HepG2 (cell line): ENCODE data around the gene FOCAD. TPM values are rescaled to one million over a fixed set of nuclear protein-coding genes. Genes with fewer than 3 reads are reported as not detected.

Experiments
- ATAC-seq: fragments of 200-7000 bp; cut with Tn5 transposase; 3 replicates; pipeline ENCODE4 v1.9.1; 2020; ENCODE audit warnings: mild to moderate bottlenecking, moderate library complexity
- BruUV-seq: library from RNA; stranded (reverse); fragments of 400-500 nt; replicated peaks from 2 replicates; lab custom pipeline; 2021; lab: Mats Ljungman, UMichigan
- CTCF ChIA-PET: fragments of 300-600 bp; formaldehyde crosslinking; extraction: SDS; loops from one replicate; lab custom pipeline; 2021; ENCODE audit warnings: low total read pairs, inconsistent platforms, low intra/inter-chr PET ratio; lab: Yijun Ruan, JAX
- POLR2A ChIA-PET: fragments of 350-600 bp; sonication (Branson Sonifier 250); formaldehyde crosslinking; loops from one replicate; lab custom pipeline; 2020; ENCODE audit warnings: antibody characterized with exemption, inconsistent platforms; lab: Yijun Ruan, JAX
- DNase-seq: peaks from one replicate; pipeline ENCODE4 v3.0.0-alpha.2; 2015; ENCODE audit warnings: low spot score
- FAIRE-seq: peaks from 3 replicates; lab custom pipeline; 2011; peaks lifted over from hg19 to GRCh38; lab: Jason Lieb, UNC
- H2AFZ ChIP-seq: one replicate; pipeline ENCODE4 v1.6.1; 2011; ENCODE audit warnings: low read length, inconsistent platforms
- H3K27ac ChIP-seq: fragments of 300-600 bp; 3 replicates; pipeline ENCODE4 v1.8.0; 2011; ENCODE audit warnings: mixed run types, mild to moderate bottlenecking, mixed read lengths, low read length, inconsistent platforms; ENCODE audit not compliant: insufficient read depth; ENCODE audit errors: extremely low read length
- H3K27me3 ChIP-seq, 2 experiments: fragments of 200-600 bp in 1 of 2; 2 replicates in 1 of 2; 3 replicates in 1 of 2; pipeline versions ENCODE4 v1.6.0 to v1.8.0; 2011; ENCODE audit warnings: low read length in 2 of 2, mild to moderate bottlenecking in 2 of 2, moderate library complexity in 2 of 2, inconsistent platforms in 1 of 2; ENCODE audit not compliant: insufficient read depth in 2 of 2, control insufficient read depth in 1 of 2
- H3K36me3 ChIP-seq, 2 experiments: fragments of 200-600 bp in 1 of 2; replicated peaks in 1 of 2; 2 replicates in 1 of 2; 3 replicates in 1 of 2; pipeline versions ENCODE4 v1.5.1 to v1.8.0; 2011; ENCODE audit warnings: low read length in 2 of 2, inconsistent platforms in 1 of 2; ENCODE audit not compliant: insufficient read depth in 2 of 2, control insufficient read depth in 1 of 2
- H3K4me1 ChIP-seq: 2 replicates; pipeline ENCODE4 v1.5.1; 2012; ENCODE audit warnings: low read length, inconsistent platforms; ENCODE audit not compliant: insufficient read depth
- H3K4me2 ChIP-seq: 2 replicates; pipeline ENCODE4 v1.6.0; 2011; ENCODE audit warnings: low read depth, low read length, inconsistent platforms
- H3K4me3 ChIP-seq, 3 experiments: fragments of 200-600 bp in 1 of 3; sonication (generic), shearing (Covaris generic) in 1 of 3; replicated peaks in 1 of 3; 2 replicates each; pipeline ENCODE4 v1.5.1; 2011 to 2016; ENCODE audit warnings: low read length in 3 of 3, inconsistent platforms in 2 of 3, low read depth in 2 of 3, mild to moderate bottlenecking in 2 of 3, control low read depth in 1 of 3, mixed read lengths in 1 of 3; ENCODE audit not compliant: insufficient read depth in 1 of 3
- H3K79me2 ChIP-seq: one replicate; pipeline ENCODE4 v1.6.1; 2011; ENCODE audit warnings: low read length, inconsistent platforms; ENCODE audit not compliant: insufficient read depth
- H3K9ac ChIP-seq: 2 replicates; pipeline ENCODE4 v1.6.0; 2011; ENCODE audit warnings: mild to moderate bottlenecking, low read depth, low read length, inconsistent platforms; ENCODE audit not compliant: insufficient read depth
- H3K9me3 ChIP-seq: 2 replicates; pipeline ENCODE4 v1.5.1; 2012; ENCODE audit warnings: mild to moderate bottlenecking, low read length
- H4K20me1 ChIP-seq: 2 replicates; pipeline ENCODE4 v1.6.0; 2011; ENCODE audit warnings: inconsistent platforms, mild to moderate bottlenecking, low read length, moderate library complexity; ENCODE audit not compliant: insufficient read depth
- ZHX2 ChIP-seq, 2 experiments: sonication (generic) in 1 of 2; formaldehyde crosslinking in 1 of 2; IDR thresholded peaks; 2 replicates each; pipeline versions ENCODE4 v1.6.1 to v1.9.0; 2014 to 2022; ENCODE audit warnings: antibody characterized with exemption in 1 of 2, borderline replicate concordance in 1 of 2, inconsistent platforms in 1 of 2, low read depth in 1 of 2, missing genetic modification reagents in 1 of 2
- WGBS: methylation state at CpG from one replicate; pipeline ENCODE4 v1.1.6; 2017; ENCODE audit warnings: low lambda C conversion rate; 5-methylcytosine and 5-hydroxymethylcytosine counted together
- in situ Hi-C: cut with HindIII; loops from 2 replicates; pipeline ENCODE4 v1.10.0; 2017; ENCODE audit warnings: low pct_unique_long_range_greater_than_20kb; ENCODE audit not compliant: extremely low pct_ligation_motif_present
- intact Hi-C: fragments of 100-400 bp; cut with micrococcal nuclease; formaldehyde crosslinking; loops from one replicate; pipeline ENCODE4 v1.10.0; 2022; ENCODE audit not compliant: unreplicated experiment
- polyA plus RNA-seq, 8 experiments: library from polyadenylated mRNA; depleted of rRNA in 3 of 8; stranded (reverse) in 7 of 8; unstranded in 1 of 8; fragments of >200 nt; fragmentation: Illumina TruSeq in 4 of 8; extraction: Trizol in 4 of 8; gene quantifications; 2 replicates each; pipeline versions ENCODE4 v1.2.1 to v1.2.3, GENCODE V29; 2011 to 2016; ENCODE audit warnings: low read depth in 4 of 8, missing spikeins in 1 of 8, mixed read lengths in 1 of 8; ENCODE audit not compliant: insufficient read depth in 1 of 8
- total RNA-seq, 5 experiments: library from RNA; depleted of rRNA; stranded (reverse); fragments of >200 nt; fragmentation: Illumina TruSeq; extraction: Trizol; gene quantifications; 2 replicates each; pipeline ENCODE4 v1.2.3, GENCODE V29; 2016; ENCODE audit warnings: low read depth in 1 of 5

The FOCAD gene
- total and polyA plus RNA-seq, 2 of the 13 experiments (the other 11 are each of a cell fraction or from before 2014, with no cell fraction given), result 18.0 to 31.1 TPM

GRCh38 chr9:20944507-20944906, 260.4 kb downstream of the FOCAD start:
- Histone ChIP-seq H3K9ac (no peak overlapping the region), H3K4me2 (no peak overlapping the region)
- TF ChIP-seq ZHX2 (IDR thresholded peaks at IDR 0.05; ENCODE audit: low read depth) (no peak), ZHX2 (CRISPR knock-in tag; IDR thresholded peaks at IDR 0.05; ENCODE audit: borderline replicate concordance) (no peak)
- TF ChIP-seq, all 625 proteins: peak for 0
- Histone ChIP-seq H4K20me1 (no peaks in the 10 kb centered on the region), H3K27ac (no peak overlapping the region), H3K79me2 (no peaks in the 10 kb centered on the region), H3K9me3 (no peaks in the 10 kb centered on the region), H3K4me1 (no peaks in the 10 kb centered on the region), H3K36me3 (no peaks in the 10 kb centered on the region), H3K4me3 (no peak overlapping the region), H2AFZ (no peak overlapping the region), H3K27me3 (no peaks in the 10 kb centered on the region)
- in situ Hi-C loops, result loop anchor here (5.0 to 10.0 kb wide), 3 partner anchors 322 to 1020 kb away; partner anchors contain the start of gene MLLT3
- WGBS, result 88% methylated on average over 10 of the region's 10 CpGs
- DNase-seq (no peak), FAIRE-seq (no peak), ATAC-seq (no peak)
- BruUV-seq, result no TSS peak
- POLR2A ChIA-PET, result no interaction called here
- CTCF ChIA-PET, result no interaction called here
- intact Hi-C loops, result no loop called here
